ENCODE data around the gene PPA1. TPM values are rescaled to one million over a fixed set of nuclear protein-coding genes. Genes with fewer than 3 reads are reported as not detected.

The PPA1 gene
- total and polyA plus RNA-seq, 2 of the 4 experiments (the other 2 are of a cell fraction) = 78.6 to 102 TPM

- Histone ChIP-seq H3K4me2 (ENCODE audit: low read depth, low read length) (no peak overlapping the region), H2AK9ac (replicated peaks; ENCODE audit: low read depth, low read length, poor library complexity) (no peak overlapping the region), H3K4me3 (ENCODE audit: insufficient read depth, low read depth, low read length) (no peak overlapping the region), H3K18ac (ENCODE audit: low read depth, low read length) (no peak overlapping the region), H3K79me1 (ENCODE audit: low read depth in 1 of 2, low read length in 2 of 2) (no peaks in the 10 kb centered on the region), H3K27ac (ENCODE audit: insufficient read depth, low read length) (no peak overlapping the region), H2BK15ac (ENCODE audit: low read depth, low read length) (no peak overlapping the region), H2AFZ (replicated peaks; ENCODE audit: low read length, poor library complexity) (no peak overlapping the region), H2BK20ac (ENCODE audit: low read depth, low read length) (no peak overlapping the region), H3K9me1 (ENCODE audit: insufficient read depth, low read length) (peaks cover 13% of the 10 kb centered on the region), H3K4ac (ENCODE audit: low read depth, low read length) (no peak overlapping the region), H3K27me3 (ENCODE audit: control insufficient read depth, insufficient read depth, low read length) (no peaks in the 10 kb centered on the region), H3K9me3 (ENCODE audit: control insufficient read depth, insufficient read depth, low read length) (no peaks in the 10 kb centered on the region), H3K56ac (ENCODE audit: extremely low read depth, insufficient read depth, low read length) (no peak overlapping the region), H4K8ac (ENCODE audit: low read depth in 2 of 2, low read length in 2 of 2) (no peak overlapping the region), H4K5ac (ENCODE audit: low read depth, low read length) (no peak overlapping the region), H2BK5ac (ENCODE audit: low read depth, low read length, poor library complexity, severe bottlenecking) (no peak overlapping the region), H3K36me3 (ENCODE audit: control insufficient read depth, insufficient read depth, low read length) (no peaks in the 10 kb centered on the region), H3K4me1 (ENCODE audit: control insufficient read depth, insufficient read depth, low read length) (peaks cover 11% of the 10 kb centered on the region), H3K23ac (ENCODE audit: low read depth, low read length) (no peak overlapping the region), H2AK5ac (ENCODE audit: low read depth, low read length) (peak overlapping the region; percentile 71), H2BK120ac (ENCODE audit: low read depth, low read length) (no peak overlapping the region), H4K91ac (ENCODE audit: insufficient read depth, low read depth, low read length) (peak overlapping the region; percentile 11; the same call in 1 of the 2 replicates), H3K14ac (replicated peaks; ENCODE audit: low read depth, low read length) (no peak overlapping the region), H3K9ac (ENCODE audit: low read depth, low read length) (no peak overlapping the region), H4K20me1 (ENCODE audit: insufficient read depth, low read length) (peaks cover 8% of the 10 kb centered on the region; the same call in 1 of the 2 replicates)
- intact Hi-C loops (cut with micrococcal nuclease) (no loop called here), in situ Hi-C loops (cut with MboI; ENCODE audit: low sequenced_read_pairs) (no loop called here), dilution Hi-C loops (cut with HindIII; ENCODE audit: low sequenced_read_pairs, unreplicated experiment) (no loop called here)
- TF ChIP-seq RAD21 (IDR thresholded peaks at IDR 0.05; ENCODE audit: low read length) (no peak), MAZ (IDR thresholded peaks at IDR 0.05; ENCODE audit: borderline replicate concordance, low read depth, low read length) (no peak), CHD1 (IDR thresholded peaks at IDR 0.05; ENCODE audit: low read depth, low read length) (no peak), NFE2L2 (IDR thresholded peaks at IDR 0.05; ENCODE audit: low read depth, low read length) (no peak), CEBPB (IDR thresholded peaks at IDR 0.05; ENCODE audit: low read depth, low read length) (no peak), RCOR1 (IDR thresholded peaks at IDR 0.05; ENCODE audit: insufficient replicate concordance, low read length) (no peak), USF2 (IDR thresholded peaks at IDR 0.05; ENCODE audit: low read depth, low read length) (no peak), MXI1 (IDR thresholded peaks at IDR 0.05; ENCODE audit: borderline replicate concordance, low read depth, low read length) (no peak), ELK1 (IDR thresholded peaks at IDR 0.05; ENCODE audit: borderline replicate concordance, low read depth, low read length) (no peak), POLR2A (IDR thresholded peaks at IDR 0.05; ENCODE audit: low read depth, low read length) (no peak), MAFK (IDR thresholded peaks at IDR 0.05; ENCODE audit: low read depth, low read length) (no peak), BHLHE40 (IDR thresholded peaks at IDR 0.05; ENCODE audit: low read depth, low read length) (no peak), FOS (IDR thresholded peaks at IDR 0.05; ENCODE audit: low read depth, low read length) (no peak)
- POLR2A ChIA-PET (ENCODE audit: unreplicated experiment) = no interaction called here
- BruUV-seq (replicated peaks) = no TSS peak
- no peak for ATAC-seq (ENCODE audit: low read depth)
- DNase-seq = no peak
- WGBS, 2 experiments (ENCODE audit: extremely low coverage in 2 of 2, insufficient read length in 1 of 2) = 100% methylated on average over 1 of the region's 3 CpGs; no CpG with 5 or more reads in 1 of the 2 experiments
- CTCF ChIA-PET = no interaction called here
These were observed 36.5 kb upstream of the PPA1 start for GRCh38 chr10:70269741-70270140.

All from IMR-90 (cell line).